DMS53 treated with DMSO at 0.1 percent for 48 hours (cell line): ENCODE measurements around the gene SLC6A6.

ENCODE experiments used
- DNase-seq: peaks from one replicate; lab custom pipeline; 2025; ENCODE audit not compliant: unreplicated experiment; lab: John Stamatoyannopoulos, UW

Gene SLC6A6

GRCh38 chr3:14536055-14536815 is 133.8 kb downstream of the SLC6A6 start:
- no peak for DNase-seq

GRCh38 chr3:14536837-14537589 is 134.6 kb downstream of the SLC6A6 start:
- DNase-seq: no peak

GRCh38 chr3:14537590-14538450 is 135.4 kb downstream of the SLC6A6 start:
- no peak for DNase-seq

- no peak for DNase-seq
Observed at GRCh38 chr3:14538451-14539088, 136.2 kb downstream of the SLC6A6 start.
